ENCODE data around the gene OMD. TPM values are rescaled to one million over a fixed set of nuclear protein-coding genes. Genes with fewer than 3 reads are reported as not detected.

The OMD gene, protein sequence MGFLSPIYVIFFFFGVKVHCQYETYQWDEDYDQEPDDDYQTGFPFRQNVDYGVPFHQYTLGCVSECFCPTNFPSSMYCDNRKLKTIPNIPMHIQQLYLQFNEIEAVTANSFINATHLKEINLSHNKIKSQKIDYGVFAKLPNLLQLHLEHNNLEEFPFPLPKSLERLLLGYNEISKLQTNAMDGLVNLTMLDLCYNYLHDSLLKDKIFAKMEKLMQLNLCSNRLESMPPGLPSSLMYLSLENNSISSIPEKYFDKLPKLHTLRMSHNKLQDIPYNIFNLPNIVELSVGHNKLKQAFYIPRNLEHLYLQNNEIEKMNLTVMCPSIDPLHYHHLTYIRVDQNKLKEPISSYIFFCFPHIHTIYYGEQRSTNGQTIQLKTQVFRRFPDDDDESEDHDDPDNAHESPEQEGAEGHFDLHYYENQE
- total RNA-seq: not detected in 2 replicates

DNA sequence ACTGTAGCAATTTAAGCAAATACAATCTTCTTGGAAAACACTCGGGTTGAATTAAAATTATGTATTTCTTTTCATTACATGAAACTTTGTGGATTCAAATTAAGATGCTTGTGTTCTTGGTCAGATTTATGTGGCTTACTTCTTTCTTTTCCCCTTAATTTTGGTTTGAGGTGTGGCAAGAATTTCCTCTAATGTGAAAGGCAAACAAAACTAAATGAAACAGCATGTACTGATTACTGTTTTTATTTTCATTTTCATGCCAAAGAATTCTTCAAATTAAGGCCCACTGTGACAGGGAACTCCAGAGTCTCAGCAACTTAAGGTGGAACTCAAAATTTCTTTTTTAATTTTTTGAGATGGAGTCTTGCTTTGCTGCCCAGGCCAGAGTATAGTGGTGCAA lies at the start of gene OMD:
TSS of gene OMD (minus strand) at position 132 of the 400 bp plus-strand sequence. CDS start 6,913 bp downstream, outside the sequence.

GRCh38 chr9:92404042-92404836 lies 20.0 kb downstream of the OMD start, which contains the start of gene OGN:
Gene OGN, minus strand, starts transcription at chr9:92404578. Its CDS starts 1,171 bp downstream, at chr9:92403407.

Other genes starting within 250 kb of the OMD start
- gene IARS1, start 130.8 kb downstream of the OMD start, total RNA-seq: 122 and 130 TPM in 2 replicates
- 17.8 and 21.1 TPM in 2 replicates for gene NOL8, start 99.1 kb downstream of the OMD start, total RNA-seq
- gene CENPP, start 98.5 kb downstream of the OMD start, total RNA-seq: 2.3 and 4.8 TPM in 2 replicates
- gene OGN, start 19.9 kb downstream of the OMD start, total RNA-seq: not detected in 2 replicates
- gene ASPN, start 58.0 kb upstream of the OMD start, total RNA-seq: not detected in 2 replicates
- gene ECM2, start 111.5 kb upstream of the OMD start, total RNA-seq: 0.21 TPM in 1 of 2 replicates, not detected in the other
- 17.0 and 25.3 TPM in 2 replicates for gene IPPK, start 245.7 kb upstream of the OMD start, total RNA-seq

Data from airway epithelial cell (primary cell).